CD4-positive, alpha-beta T cell treated with Interleukin-15 for 1 hour (primary cell): ENCODE results near the gene ZFP36L2.
"Not testable (repeated sequence)": the region's sequence is repeated elsewhere in the genome, so short reads cannot be mapped to it uniquely, and the experiment has no call there.

Experiments
- DNase-seq: peaks from one replicate; pipeline ENCODE4 v3.0.0-alpha.2; 2020

The ZFP36L2 gene

DNA sequence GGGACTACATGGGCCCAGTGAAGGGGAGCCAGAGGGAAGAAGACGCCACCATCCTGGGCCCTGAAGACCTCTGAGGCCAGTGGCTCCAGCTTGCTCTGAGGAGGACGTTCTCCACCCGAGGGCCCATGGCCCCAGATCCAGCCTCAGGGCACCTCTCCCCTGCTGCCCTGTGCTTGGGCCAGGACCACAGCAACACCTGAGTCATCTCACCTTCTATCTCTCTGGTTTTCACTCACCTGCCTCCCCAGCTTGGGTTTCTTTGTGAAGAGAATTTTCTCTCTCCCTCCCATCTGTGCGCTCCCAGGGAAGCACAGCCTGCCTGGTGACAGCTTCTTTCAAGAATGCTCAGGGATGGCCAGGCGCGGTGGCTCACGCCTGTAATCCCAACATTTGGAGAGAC lies 19.8 kb downstream of the ZFP36L2 start:
- no peak for DNase-seq

DNA sequence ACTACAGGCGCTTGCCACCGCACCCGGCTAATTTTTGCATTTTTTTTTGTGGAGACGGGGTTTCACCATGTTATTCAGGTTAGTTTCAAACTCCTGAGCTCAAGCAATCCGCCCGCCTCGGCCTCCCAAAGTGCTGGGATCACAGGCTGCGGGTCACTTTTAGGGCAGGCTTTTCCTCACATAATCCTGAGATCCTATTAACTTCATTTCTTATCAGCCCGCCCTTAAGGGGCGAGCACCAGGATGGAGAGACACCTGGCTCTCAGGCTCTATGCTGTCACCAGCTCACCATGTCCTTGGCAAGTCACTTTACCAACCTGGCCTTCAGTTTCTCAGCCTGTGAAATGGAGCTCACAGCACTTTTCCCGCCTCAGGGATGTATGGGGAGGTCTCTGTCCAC lies 23.0 kb downstream of the ZFP36L2 start:
- DNase-seq = no peak

DNA sequence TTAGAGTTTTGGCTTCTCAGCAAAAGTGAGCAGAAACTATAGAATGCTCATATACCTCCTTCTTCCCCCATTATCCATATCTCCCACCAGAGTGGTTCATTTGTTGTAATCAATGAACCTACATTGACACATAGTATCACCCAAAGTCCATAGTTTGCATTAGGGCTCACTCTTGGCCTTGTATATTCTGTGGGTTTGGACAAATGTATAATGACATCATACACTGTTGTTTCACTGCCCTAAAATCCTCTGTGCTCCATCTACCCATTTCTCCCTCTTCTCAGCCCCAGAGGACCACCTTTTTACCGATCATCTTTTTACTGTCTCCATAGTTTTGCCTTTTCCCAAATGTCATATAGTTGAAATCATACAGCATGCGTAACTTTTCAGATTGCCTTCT lies 24.1 kb downstream of the ZFP36L2 start:
- no peak for DNase-seq

DNA sequence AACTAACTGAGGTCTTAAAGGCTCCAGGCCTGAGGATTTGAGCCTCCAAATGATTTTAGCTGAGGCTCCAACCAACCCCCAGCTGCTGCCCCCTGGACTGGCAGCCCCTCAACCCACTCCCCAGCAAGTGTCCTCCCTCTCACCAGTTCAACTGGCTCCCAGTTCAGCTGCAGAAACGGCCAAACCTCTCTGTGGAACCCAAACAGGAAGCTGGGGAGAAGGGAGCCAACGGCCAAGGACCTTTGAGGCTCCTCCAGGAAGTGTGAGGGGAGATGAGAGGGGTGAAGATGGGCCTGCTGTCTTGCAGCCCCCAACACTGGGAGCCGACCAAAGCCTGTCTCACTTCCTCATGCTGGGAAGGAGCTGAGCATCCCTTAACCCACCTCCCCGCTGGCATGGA lies 24.9 kb downstream of the ZFP36L2 start:
- no peak for DNase-seq

DNA sequence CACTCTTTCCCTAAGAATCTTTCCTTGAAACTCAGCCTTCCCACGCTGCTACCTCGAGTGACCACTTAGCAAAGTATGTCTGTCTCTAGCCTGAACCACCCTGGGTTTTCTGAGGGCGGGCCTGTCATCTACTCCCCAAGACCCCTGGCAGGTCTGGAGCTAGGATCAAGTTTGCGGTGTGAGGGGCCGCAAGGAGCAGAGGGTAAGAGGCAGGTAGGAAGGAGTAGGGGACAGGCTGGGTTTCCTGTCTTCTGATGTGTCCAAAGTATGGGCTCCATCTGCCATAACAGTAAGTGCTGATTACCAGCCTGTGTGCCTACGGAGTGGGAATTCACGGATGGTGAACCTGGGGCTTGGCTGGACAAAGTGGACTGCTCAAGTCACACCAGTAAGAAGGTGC lies 25.4 kb downstream of the ZFP36L2 start:
- no peak for DNase-seq

DNA sequence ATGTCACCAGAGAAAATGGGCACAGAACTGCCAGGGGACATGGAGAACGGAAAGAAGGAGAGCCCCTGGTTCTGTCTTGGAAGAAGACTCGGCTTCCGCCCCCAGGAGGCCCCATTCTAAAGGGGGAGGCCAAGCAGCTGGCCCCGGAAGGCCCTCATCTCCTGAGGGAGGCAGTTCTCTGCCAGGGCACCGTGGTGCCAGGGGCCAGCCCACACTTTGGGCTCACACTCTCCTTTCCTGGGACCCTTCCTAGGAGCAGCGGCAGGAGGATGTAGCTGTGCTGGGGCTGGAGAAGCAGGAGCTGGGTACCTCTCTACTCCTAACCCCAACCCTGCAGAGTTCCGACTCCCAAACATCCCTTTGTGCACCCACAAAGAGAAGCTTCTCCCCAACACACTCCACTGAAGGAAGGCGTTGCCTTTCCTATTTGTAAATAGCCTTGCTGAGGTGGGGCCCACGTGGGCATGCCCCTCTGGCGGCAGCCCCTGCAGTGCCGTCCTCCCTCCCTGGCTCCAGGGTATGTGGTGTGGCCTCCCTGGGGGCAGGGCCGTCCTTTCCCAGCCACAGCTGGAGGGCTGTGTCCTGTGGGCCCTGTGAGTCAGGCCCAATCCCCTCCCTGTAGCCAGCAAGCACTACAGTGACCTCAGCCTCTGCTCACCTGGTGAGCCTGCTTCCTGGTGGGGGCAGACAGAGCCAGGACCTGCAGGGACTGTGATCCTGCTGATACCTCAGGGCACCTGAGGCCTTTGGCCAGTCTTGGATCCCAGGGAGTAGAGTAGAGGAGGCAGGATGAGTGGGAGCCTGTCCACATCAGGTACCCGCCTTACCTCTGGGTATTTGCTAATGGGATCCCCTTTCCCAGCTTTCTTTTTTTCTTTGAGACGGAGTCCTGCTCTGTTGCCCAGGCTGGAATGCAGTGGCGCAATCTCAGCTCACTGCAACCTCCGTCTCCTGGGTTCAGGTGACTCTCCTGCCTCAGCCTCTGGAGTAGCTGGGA lies 26.6 kb downstream of the ZFP36L2 start:
- no peak for DNase-seq

DNA sequence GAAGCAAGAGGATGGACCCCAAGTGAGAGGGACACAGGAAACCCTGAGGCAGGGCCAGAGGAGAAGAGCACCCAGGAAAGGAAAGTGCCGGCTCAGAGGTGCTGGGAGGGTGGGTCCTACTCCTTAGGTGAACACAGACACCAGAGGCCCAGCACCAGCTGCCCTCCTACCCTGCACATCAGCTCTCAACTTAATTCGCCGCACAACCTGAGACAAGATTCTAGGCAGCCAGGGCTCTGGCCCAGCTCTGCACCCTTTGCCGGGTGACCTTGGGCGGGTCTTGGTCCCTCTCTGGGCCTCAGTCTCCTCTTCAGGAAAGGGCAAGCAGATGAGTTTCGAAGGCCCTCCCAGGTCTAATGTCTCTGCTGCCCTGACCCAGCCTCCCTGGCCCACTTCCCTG lies 28.1 kb downstream of the ZFP36L2 start:
- DNase-seq = no peak

DNA sequence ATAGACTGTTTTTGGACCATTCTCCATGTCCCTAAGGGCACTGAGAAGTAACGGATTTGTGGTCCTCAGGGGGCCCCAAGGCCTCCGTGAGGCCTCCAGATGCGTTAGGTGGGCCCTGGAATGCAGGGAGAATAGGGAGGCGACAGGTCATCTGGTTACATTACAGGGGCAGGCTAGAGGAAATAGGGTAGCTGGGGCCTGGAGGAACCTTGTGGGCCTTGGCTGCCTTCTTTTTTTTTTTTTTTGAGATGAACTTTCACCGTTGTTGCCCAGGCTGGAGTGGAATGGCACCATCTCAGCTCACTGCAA lies 28.9 kb downstream of the ZFP36L2 start:
- DNase-seq = no peak

DNA sequence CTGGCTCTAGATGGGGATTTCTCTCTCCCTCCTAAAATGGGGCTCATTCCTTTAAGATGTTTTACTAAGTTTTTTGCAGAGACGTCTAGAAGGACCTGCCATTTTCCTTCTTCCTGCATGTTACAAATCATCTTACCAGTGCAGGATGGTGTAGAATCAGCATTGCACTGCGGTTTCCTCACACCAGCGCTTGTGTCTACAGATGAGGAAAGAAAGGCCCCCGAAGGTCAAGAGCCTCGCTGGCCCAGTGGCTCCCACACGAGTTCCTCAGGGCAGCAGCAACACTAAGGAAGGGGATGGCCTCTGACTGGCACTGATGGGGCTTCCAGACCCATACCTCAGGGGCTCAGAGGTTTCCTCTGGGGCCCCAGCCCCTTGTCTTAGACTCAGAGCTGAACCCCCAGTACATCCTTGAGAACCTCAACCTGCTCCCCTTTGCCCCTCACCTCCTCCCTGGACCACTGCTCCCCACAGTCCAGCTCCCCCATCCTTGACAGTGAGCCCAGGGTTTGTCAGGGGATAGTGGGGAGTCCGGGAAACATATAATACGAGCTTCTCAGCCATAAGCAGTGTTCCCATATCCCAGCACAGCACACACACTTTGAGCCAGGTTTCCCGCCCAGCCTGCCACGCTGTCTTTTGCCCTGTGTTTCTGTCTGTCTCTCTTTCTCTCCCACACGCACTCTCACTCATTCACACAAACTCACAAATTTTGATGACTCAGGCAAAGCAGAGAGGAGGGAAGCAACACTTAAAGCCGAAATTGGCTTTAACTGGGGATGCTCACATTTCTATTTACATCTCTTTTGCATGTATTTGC lies 29.4 kb downstream of the ZFP36L2 start:
- no peak for DNase-seq

DNA sequence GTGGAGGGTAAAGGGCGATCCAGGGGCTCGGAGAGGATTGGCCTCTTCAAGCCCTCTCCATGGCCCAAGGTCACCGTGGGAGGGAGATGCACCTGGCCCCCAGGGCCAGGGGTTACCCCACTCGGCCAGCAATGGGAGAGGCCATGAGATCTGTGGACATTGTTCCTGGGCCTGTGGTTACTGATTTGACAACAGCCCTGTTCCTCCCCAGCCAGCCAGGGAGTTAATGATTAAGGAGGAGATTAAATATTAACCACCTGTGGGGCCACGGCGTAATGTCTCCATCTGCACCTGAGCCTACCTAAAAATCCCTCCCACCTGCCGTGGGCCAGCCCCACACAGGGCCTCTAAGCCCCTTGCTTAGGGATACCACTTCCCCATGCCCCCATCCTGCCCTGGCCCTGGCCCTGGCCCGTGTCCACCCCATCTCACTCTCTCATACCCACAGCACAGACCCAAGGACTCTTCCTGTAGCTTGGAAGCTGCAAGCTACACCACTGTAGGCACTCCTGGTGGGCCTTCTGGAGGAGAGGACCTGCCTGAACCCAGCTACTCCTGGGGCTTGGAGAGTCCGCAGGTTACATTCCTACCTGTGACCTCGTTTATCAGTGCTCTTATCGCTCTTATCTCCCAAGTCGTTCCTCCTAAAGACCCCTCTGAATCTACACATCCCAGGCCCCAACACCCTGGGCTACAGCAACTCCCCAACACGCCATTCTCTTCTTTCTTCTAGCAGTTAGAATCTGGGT lies 32.1 kb downstream of the ZFP36L2 start:
- no peak for DNase-seq

DNA sequence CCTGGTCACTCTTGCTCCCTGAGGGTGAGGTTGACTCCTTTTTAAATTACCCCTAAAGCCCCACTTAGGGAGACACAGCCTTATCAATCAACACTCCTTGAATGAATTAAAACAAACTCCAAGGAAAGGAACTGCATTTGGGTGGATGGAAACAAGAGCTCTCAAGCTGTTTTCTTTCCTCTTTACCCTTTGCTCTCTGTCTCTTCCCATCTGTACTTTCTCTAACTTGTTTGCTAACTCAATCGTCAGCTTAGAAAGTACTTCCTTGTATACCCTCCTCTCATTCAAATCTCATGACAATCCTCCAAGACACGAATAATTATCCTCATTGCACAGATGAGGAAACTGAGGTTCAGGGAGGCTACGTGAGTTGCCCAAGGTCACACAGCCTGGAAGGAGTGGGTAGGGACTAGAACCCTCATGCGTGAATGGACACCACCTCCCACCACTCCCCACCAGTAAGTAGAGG lies 32.7 kb downstream of the ZFP36L2 start:
- no peak for DNase-seq

DNA sequence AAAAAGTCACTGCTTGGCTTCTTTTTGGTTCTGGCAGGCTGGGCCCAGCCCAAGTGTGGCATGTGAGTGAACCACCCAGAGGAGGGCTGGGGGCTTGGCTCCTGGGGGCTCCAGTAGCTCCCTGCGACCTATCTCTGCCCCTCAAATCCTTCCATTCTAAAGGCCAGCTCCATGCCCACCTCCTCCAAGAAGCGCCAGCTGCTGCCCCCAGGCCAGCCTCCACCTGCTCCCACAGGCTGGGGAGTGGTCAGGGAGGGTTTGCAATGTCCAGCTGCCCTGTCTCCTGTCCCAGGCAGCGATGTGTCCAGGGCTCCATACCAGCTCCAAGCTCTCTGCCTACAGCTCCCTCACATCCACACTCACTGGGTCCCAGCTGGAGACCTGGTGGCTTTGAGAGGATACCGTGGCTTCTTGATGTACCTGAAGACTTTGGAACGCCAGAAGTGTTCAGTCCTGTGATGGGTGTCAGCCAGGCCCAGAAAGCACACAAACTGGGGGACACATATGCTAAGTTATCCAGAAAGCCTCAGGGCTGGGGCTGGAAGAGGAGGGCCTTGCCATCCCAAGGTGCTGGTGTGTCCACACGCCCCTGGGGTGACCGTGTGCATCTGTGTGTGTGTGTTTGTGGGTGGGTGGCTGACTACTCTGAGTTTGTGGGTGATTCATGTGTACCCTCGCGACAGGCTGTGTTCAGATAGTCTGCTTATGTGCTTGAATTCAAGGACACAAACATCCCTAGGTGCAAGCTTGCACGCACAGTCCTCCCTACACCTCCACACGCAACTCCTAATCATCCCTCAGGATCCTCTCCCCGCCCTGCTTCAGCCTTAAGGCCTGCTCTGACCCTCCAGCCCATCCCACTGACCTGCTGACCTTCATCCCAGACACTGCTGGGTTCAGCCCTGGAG lies 33.4 kb downstream of the ZFP36L2 start:
- DNase-seq = no peak

DNA sequence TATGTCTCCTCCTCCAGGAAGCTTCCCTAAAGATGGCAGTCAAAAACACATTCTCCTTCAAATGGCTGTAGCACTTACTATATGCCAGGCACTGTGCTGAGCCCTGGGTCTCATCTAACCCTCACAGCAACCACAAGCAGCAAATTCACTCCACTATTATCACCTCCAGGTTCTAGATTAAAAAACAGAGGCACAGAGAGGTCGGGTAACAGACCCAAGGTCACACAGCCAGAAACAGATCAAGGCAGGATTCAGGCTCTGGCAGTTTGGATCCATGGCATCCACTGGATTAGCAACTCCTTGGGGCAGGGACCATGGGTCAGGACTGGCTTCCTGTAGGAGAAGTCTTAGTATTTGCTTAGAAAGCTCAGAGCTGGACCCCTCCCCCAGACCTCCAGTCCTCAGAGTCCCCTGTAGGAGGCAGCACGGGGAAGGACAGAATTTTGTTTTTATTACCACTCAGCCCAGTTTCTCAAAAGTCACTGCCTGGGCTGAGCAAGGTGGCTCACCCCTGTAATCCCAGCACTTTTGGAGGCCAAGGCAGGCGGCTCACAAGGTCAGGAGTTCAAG lies 34.4 kb downstream of the ZFP36L2 start:
- DNase-seq = no peak

DNA sequence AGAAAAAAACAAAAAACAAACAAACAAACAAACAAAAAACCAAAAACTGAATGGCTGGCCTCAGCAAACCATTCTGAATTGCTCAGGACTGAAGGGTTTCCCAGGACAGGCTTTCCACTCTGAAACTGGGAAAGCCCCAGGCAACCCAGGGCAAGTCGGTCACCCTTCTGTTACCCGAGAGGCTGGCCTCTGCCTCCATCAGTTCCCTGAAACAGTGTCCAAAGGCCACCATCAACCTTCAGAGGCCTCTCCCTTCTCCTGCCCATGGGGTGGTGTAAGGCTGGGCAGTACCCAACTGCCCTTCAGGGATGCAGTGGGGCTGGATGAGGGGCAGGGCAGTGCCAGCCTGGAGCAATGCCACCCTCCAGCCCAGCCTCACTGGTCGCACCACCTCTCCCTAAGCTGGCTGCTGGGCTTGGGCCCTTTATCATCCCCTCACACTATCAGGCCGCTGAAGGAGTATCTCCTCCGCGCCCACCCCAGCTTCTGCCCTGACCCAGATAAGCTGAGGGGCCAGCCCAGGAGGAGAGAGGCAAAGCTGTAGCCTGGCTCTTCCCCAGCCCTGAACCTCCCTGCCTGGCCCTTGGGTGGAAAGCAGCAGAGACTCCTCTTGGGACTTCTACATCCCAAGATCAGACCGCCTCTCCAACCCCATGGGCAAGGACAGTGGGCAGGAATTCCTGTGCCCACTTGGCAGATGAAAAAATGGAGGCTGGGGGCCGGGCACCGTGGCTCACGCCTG lies 35.9 kb downstream of the ZFP36L2 start:
- no peak for DNase-seq

DNA sequence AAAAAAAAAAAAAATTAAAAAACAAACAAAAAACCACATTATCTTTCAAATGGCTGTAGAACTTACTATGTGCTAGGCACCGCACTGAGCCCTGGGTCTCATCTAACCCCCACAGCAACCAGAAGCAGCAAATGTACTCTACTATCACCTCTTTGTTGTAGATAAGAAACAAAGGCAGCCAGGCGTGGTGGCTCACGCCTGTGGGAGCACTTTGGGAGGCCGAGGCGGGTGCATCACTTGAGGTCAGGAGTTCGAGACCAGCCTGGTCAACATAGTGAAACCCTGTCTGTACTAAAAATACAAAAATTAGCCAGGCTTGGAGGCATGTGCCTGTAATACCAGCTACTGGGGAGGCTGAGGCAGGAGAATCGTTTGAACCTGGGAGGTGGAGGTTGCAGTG lies 36.5 kb downstream of the ZFP36L2 start:
- not testable (repeated sequence) for DNase-seq

DNA sequence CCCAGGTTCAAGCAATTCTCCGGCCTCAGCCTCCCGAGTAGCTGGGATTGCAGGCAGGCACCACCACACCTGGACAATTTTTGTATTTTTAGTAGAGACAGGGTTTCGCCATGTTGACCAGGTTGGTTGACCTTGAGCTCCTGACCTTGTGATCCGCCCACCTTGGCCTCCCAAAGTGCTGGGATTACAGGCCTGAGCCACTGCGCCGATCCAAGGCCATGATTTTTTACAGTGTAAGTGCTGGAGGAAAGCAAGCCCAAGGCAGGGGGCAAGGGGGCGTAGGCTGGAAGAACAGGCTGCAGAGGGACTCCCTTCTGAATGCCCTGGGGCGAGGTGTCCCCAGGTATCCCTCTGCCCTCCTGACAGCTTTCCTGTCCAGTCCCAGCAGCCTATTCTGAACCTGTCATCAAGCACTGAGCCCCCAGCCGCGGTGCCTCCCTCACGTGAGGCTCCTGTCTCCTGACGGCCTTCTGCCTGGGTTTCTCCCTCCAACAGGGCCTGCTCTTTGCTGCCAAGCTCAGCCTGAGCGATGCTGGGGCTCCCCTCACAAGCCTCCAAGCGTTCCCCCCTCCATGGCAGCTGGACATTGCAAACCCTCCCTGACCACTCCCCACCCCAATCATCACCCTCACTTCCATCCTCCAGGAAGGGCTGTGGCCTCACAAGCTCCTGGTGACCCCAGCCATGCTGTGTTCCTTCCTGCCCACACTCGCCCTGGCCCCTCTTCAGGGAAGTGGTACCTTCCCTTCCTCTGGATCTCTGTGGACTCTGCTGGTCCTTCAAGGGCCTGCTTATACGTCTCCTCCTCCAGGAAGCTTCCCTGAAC lies 37.6 kb downstream of the ZFP36L2 start:
- no peak for DNase-seq

DNA sequence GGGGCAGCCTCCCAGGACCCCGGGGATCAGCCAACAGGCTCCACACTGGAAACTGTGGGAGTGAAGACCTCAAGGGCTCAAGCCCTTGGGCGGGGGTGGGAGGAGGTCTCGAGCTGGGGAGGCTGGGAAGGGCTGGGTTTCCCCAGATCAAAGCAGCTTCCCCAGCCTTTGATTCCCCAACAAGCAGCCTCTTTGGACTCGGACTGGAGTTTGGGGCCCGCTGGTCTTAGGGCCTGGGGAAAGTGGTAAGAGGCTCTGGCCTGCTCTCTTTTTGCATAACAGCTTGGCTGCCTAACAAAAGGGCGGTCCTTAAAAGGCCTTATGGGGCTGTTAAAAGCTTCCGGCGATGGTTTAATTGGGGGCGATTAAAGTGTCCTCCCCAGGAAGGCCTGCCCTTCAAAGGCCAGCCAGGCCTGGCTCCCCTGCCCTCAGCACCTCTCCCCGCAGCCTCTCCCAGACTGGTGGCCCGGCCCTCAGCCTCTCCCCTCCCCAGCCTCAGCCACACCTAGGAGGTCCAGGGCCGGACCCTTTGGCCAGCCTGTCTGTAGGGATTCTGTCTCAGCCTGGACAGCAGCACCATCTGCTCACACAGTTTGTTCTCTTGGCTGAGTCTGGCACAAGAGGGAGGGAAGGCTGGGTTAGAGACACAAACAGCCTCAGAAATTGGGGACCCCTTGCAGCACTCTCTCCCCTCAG lies 39.6 kb downstream of the ZFP36L2 start:
- no peak for DNase-seq

DNA sequence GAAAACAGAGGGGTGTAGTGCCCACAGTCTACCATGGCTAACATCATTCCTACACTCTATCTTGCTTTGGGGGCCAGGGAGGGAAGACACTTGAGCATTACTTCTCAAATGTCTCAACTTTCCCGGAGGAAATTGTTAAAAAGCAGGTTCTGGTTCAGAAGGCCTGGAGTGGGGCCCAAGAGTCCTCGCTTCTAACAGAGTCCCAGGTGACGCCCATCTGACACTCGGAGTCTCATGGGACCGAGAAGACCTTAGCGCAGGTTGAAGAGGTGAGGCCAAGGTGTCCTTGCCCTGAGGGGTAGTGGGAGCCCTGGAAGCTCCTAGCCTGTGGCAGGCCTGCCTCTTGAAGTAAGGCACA lies 40.1 kb downstream of the ZFP36L2 start:
- no peak for DNase-seq

DNA sequence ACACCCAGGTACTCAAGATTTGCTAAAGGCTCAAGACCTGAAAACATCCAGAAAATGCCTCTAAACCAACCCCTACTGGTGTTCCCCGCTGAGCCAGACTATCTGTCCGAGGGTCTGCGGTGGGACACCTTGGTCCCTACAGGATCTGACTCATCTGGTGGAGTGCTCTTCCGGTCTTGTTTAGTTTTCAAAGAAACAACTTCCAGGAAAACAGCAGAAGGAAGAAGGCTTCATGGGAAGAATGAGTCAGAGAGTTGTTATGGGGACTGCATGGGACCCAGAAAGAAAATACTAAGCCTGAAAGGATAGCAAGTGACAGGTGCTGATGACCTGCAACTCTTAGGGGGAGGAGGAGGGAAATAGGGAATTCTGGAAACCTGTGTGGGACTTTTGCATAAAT lies 41.3 kb downstream of the ZFP36L2 start:
- no peak for DNase-seq
